HG02943 (cell line): Measurements from ENCODE around the gene SH2B3.

Experiments
- ATAC-seq: cut with Tn5 transposase; IDR thresholded peaks from one replicate; pipeline ENCODE4 v1.9.1; 2021; ENCODE audit warnings: mild to moderate bottlenecking, low read depth, moderate library complexity; ENCODE audit not compliant: unreplicated experiment

Gene SH2B3

DNA sequence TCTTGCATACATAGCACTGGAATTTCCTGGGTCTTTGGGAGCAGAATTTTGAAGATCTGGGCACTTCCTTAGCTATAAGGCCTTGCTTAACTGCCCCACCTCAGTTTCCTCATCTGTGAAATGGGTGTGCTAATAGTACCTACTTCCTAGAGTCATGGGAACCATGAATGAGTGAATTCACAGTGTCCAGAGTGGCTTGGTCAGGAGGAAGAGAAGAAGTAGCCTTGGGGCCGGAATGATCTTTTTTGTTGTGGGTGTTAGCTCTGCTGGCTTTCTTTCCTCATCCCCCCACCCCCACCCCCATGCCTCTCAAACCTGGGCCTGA lies 2.4 kb downstream of the SH2B3 start:
- no peak for ATAC-seq

DNA sequence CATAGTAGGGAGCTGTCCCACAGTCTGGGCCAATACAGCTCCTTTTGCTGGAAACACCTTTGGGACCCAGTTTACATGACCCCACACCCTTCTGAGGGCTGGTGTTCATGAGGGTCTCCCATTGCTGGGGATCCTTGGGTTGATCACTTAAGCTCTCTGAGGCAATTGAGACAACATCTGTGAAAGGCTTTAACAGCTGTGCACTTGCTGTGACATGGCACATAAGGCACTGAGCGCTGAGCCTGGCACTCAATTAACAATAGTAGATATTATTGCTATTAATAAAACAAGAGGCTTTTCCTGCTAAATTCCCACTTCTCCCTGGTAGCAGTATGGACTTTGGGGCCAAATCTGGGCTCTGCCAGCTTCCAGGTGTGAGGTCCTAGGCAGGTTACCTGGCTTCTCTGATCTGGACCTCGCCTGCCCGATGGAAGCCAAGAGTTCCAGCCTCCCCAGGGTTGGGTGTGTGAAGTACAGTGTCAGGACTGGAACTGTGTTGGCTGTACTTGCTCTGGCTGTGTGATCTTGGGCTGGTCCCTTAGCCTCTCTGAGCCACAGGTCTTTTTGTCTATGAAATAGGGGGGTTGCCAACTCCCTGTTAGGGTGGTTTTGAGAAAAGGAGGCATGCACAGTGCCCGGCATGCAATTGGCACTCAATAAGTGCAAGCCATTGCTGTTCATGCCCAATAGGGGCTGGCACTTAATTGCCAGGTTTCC lies 3.1 kb downstream of the SH2B3 start:
- ATAC-seq: no peak

DNA sequence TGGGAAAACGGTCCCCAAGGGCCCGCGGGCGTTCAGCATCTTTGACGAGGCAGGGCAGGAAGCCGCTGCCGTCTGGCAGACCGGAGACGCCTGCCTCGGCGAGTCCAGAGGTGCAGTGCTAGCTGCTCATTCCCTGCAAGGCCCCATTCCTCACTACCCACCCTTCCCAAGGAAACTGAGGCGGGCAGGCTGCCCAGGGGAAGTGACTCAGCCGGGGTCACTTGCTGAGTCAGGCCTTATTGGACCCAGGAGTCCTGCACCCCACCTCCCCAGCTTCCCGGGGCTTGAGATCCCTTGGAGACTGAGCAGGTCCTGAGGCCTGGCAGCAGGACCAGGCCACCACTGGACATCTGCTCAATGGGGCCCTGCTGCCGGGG lies 3.7 kb downstream of the SH2B3 start:
- no peak for ATAC-seq

DNA sequence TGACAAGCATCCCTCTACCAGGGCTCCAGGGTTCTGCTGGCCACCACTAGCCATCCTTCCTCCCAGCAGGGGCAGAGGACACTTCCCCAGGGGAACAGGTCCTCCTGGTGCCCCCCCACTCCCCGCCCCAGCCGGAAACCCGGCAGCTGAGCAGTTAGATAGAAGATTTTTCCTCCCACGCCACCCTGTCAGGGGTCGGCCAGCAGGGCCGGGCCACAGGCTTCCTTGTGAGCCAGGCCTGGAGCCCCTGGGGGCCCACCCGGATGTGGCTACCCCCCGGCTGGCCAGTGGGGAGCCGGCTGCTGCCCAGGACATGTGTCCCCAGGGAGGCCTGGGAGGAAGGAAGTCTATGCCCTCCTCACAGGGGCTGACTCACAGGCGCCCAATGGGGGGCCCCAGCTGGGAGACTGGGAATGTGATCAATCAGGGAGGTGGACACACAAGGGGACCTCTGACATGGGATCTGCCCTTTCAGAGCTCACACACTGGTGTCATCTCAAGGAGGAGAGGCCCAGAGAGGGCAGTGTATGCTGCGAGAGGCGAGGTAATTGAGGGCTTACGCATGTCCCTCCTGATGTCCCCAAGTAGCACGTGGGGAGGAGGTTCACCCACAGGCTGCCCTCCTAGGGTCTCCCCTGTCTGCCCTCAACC lies 4.2 kb downstream of the SH2B3 start:
- no peak for ATAC-seq

DNA sequence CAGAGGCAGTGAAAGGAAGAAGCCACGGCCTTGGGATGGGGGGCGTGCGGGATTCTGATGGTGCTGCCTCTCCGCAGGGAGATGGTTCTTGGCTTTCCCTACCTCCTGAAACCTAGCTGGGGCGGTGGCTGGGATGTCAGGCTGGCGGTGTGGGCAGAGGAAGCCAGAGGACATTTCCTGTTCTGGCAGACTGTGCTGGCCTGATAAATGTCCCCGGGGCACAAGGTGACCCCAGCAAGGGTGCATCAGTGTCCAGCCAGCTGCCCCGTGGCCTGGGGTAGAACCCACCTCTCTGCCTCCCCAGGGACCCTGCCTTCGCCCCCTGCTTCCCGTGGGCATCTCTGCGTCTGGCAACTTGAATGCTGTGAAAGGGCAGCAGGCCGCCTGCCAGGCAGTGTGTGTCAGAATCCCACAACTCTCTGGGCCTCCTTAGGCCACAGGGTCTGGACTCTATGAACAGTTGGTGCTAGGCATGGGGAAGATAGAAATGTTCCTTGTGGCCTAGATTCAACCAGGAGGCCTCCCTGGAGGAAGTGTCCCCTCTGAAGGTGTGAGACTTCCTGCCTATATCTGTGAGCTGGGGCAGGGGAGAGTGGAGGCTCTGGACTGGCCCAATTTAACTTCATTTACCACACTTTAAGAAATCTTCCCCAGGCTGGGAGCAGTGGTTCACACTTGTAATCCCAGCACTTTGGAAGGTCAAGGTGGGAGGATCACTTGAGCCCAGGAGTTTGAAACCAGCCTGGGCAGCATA lies 4.9 kb downstream of the SH2B3 start:
- ATAC-seq: no peak

DNA sequence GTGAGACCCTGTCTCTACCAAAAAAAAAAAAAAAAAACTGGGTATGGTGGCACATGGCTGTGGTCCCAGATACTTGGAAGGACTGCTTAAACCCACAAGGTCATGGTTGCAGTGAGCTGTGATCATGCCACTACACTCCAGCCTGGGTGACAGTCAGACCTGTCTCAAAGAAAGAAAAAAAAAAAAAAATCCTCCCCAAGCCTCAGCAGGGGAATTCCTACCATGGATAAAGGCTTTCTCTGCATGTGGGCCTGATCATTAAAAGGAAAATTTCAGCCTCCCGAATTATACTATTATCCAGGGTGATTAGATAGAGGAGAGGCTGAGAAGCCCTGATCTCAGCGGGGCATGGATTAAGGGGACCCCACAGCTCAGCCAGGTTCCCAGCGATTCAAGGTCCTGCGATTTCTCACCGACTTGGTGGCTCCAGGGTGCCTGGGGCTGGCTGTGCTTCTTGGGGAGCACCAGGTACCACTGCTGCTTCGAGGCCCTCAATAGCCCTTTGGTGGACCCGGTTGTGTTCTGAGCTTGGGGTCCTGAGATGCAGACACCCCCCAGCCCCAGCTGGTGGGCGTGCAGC lies 5.6 kb downstream of the SH2B3 start:
- no peak for ATAC-seq

DNA sequence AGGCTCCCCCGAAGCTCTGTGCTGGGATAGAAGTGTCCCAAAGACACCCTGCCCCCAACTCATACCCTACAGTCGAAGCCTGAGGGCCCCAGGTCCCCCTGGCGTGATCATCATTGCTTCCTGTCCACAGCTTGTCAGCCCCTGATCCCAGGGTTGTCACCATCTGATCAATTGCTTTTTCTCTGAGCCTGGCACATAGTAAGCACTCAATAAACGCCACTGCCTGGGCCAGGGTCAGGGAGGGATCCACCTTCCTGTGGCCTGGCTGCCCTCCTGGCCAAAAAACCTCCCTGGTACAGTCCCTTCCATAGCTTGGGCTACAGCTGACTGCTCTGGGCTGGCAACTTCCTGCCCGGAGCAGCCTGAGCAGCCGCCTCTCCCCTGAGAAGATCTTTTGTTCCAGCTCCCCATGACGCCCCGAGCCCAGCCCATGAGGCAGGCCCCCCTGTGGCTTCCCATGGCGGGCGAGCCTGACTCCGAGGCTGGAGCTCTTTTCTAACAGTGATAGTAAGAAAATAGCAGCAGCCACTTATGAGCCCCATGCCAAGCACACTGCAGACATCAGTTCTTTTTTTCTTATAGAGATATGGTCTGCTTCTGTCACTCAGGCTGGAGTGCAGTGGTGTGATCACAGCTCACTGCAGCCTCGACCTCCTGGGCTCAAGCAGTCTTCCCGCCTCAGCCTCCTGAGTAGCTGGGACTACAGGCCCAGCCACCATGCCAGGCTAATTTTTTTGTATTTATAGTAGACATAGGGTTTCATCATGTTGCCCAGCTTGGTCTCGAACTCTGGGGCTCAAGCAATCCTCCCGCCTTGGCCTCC lies 6.5 kb downstream of the SH2B3 start:
- no peak for ATAC-seq

DNA sequence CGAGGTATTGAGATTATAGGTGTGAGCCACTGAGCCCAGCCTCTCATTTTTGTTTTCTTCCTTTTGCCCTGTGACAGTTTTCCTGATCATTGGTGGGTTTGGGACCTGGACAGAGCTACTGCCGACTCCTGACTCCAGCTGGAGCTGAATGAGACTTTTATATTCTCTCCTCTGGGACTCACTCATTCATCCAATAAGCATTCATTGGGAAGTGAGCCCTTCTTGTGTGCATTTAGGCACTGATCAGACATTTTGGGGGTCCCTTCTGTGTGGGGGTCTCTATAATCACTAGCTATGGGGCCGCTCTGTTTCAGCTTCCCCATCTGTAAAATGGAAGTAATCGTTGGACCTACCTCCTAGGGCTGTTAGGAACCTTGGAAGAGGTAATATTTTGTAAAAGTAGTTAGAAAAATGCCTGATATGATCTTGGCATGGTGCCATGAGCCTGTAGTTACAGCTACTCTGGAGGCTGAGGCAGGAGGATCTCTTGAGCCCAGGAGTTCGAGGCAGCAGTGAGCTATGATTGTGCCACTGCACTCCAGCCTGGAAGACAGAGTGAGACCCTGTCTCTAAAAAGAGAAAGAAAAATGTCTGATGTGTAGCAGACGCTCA lies 7.2 kb downstream of the SH2B3 start:
- no peak for ATAC-seq

DNA sequence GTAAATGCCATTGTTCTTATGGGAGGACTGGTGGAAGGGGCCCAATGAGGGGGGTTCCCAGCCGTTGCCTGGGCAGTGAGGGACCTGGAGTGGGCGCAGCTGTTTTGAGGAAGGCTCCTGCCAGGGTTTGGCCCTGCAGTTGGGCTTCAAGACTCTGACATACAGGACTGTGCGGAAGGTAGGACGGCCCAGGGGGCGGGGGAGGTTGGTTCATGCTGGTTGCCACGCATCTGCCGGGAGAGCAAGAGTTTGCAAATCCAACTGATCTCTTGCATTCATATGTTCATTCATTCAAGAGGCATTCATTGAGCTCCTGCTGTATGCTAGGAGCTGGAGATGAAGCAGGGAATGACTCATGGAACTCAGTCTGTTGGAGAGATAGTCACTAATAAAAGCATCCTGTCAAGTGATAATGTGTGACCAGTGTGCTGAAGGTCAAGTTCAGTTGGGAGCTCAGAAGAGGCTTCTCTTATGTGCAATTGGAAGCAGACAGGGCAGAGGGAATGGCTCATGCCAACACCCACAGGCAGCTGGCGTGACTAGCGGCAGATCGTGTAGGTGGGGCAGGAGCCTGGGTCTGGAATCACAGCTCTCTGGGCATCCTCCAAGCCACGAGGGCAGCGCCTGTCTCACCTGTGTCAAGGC lies 7.8 kb downstream of the SH2B3 start:
- ATAC-seq: no peak

DNA sequence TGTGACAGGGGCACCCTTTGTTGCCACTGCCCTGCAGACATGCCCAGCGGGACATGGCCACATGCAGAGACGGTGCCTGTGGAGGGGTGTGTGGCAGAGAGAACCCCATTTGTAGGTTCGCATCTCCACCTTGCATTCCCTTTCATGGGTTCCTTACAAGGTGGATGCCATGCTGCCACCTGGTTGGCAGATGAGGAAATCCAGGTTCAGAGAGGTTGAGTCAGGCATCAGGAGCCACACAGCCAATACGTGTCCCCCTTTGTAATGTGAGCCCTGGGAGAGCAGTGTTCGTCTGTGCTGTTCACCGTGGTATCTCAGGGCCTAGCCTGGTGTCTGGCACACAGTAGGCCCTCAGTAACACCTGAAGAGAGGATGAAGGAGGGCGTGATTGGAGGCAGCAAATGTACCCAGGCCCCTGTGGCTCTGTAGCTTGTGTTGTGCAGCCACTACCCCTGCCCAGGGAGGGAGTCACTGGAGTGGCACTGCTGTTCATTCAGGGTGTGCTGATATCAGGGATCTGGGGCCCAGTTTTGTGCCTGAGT lies 9.1 kb downstream of the SH2B3 start:
- ATAC-seq: no peak

DNA sequence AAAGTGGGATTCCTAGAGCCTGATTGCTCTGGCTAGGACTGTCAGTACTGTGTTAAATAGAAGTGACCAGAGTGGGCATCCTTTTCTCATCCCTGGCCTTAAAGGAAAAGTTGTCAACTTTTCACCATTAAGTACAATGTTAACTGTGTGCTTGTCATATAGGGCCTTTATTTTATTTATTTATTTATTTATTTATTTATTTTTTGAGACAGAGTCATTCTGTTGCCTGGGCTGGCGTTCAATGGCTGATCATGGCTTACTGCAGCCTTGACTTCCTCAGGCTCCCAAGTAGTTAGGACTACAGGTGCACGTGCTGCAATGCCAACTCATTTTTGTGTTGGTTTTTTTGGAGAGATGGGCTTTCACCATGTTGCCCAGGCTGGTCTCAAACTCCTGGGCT lies 11.6 kb downstream of the SH2B3 start:
- no peak for ATAC-seq

DNA sequence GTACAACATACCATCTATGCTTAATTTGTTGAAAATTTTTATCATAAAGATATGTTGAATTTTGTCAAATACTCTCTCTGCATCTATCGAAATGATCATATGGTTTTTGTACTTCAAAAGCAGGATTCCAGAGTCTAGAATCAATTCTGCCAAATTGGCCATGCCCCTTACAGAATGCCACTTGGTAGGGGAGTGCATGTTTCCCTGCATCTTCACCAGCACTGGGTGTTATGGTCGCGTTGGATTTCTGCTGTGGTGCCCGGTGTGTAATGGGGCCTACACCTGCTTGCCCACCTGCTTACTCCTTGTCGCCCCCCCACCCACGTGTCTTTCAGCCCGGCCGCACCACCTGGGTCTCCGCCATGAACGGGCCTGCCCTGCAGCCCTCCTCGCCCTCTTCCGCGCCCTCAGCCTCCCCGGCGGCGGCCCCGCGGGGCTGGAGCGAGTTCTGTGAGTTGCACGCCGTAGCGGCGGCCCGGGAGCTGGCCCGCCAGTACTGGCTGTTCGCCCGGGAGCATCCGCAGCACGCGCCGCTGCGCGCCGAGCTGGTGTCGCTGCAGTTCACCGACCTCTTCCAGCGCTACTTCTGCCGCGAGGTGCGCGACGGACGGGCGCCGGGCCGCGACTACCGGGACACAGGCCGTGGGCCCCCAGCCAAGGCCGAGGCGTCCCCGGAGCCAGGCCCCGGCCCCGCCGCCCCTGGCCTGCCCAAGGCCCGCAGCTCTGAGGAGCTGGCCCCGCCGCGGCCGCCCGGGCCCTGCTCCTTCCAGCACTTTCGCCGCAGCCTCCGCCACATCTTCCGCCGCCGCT lies 12.3 kb downstream of the SH2B3 start:
- no peak for ATAC-seq

DNA sequence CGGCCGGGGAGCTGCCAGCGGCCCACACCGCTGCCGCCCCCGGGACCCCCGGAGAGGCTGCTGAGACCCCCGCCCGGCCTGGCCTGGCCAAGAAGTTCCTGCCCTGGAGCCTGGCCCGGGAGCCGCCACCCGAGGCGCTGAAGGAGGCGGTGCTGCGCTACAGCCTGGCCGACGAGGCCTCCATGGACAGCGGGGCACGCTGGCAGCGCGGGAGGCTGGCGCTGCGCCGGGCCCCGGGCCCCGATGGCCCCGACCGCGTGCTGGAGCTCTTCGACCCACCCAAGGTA lies 12.8 kb downstream of the SH2B3 start:
- ATAC-seq: no peak

DNA sequence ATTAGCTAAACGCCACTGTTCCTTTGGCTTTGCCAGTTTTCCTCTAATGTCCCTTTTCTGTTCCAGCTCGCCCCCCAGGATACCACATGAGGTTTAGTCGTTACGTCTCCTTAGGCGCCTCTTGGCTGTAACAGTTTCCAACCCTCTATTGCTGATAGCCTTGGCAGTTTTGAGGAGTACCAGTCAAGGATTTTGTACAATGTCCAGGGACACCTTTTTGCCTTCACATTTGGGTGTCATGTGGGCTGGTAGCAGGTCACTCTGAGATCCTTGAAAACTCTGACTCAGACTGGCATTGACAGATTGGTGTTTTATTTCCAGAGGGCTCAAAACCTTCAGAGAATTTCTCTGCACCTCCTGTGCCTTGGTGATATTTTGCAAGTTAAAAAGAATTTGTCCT lies 14.1 kb downstream of the SH2B3 start:
- ATAC-seq: no peak

DNA sequence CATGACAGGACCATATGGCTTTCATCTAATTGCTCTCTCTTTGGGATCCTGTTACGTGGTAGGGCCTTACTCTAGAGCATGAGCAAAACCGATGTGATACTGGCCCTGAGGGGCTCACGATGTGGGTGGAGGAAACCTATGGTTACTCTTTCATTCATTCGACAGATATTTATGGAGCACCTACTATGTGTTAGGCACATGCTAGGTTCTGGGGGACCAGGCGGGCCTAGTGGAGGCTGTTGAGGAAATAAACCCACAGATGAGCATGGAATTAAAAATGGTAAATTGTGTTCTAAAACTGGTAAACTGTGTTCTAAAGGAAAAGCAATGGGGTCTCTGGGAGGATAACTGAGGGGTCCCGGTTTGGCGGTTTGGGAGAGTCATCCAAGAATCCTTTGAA lies 14.8 kb downstream of the SH2B3 start:
- no peak for ATAC-seq

DNA sequence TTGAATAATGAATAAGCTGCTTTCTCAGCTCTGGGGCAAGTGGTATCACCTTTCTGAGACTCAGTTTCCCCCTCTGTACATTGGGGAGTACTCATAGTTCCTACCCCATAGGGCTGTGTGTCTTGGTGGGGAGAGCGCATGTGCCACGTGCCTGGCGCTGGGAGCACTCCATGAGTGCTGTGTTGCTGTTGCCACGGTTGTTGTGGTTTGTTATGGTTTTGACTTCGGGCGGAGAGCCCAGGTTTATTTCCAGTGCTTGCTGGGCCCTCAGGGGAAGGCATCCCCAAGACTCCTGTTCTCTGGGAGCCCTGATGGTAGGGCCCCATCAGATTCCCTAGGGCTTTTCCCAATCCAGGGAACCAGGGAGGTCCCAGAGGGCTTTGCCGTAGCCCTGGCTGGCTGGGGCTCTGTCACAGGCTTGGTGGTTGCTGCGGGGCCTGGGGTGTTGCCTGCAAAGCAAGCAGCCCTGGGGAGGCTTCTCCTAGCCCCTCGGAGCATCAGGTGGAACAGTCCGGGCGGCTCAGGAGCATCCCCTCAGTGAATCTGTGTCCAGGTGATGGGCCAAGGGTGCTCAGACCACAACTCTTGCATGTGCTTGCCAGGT lies 18.6 kb downstream of the SH2B3 start:
- no peak for ATAC-seq

DNA sequence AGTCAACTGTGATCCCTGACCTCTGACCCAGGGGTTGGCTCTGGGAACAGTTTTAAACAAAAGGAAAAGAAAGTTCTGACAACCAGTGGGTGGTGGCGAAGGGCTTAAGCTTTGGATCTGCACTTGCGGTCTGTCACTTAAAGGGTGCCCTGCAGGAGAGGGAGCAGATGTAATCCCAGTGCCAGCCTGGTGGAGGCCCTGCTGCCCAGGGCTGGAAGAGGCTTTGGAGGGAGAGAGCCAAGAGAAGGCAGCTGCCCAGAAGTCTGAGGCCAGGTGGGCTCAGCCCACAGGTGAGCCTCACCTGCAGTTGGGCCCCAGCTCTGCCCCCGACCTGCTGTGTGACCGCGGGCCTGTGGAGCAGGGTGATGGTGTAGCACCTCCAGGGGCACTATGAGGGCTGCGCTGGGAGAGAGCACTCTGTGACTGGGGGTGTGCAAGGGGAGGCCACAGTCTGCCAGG lies 19.1 kb downstream of the SH2B3 start:
- no peak for ATAC-seq

DNA sequence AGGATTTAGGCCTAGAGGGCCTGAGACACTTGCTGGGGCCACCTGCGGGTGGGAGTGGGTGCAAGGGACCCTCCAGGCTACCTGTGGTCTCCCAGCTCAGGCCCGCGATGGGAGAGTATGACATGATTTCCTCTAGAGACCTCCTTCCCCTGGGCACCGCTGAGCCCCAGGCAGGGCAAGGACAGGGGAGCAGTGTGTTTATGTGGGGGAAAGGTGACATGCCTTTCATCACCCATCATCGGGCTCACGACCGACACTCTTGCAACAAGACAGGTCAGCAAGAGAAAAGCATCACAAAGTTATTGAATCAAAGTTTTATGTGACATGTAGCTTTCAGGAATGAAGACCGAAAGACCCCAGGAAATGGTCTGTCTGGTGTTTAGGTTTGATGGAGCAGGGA lies 19.9 kb downstream of the SH2B3 start:
- ATAC-seq: no peak
